ENCODE measurements around the gene LHX1.

The LHX1 gene

GRCh38 chr17:36946726-36947091 is 9.4 kb downstream of the LHX1 start:
- peaks cover 61% of the 10 kb centered on the region for H3K27me3 ChIP-seq (replicated peaks)

GRCh38 chr17:36947922-36948716 is 10.8 kb downstream of the LHX1 start:
- H3K36me3 ChIP-seq (replicated peaks): peaks cover 12% of the 10 kb centered on the region
- peak; percentile 18 for DNase-seq
- peaks cover 46% of the 10 kb centered on the region for H3K27me3 ChIP-seq (replicated peaks)
- in situ Hi-C loops (cut with HindIII; ENCODE audit: low pct_ligation_motif_present, low sequenced_read_pairs): no loop called here
- H3K4me3 ChIP-seq (ENCODE audit: low read depth, low read length): peak overlapping the region; percentile 87
- H3K27ac ChIP-seq: no peak overlapping the region
- TF ChIP-seq CTCF (IDR thresholded peaks at IDR 0.05; ENCODE audit: low read depth, low read length, missing control alignments): no peak

More at GRCh38 chr17:36946726-36947091, 9.4 kb downstream of the LHX1 start:
- in situ Hi-C loops (cut with HindIII; ENCODE audit: low pct_ligation_motif_present, low sequenced_read_pairs): no loop called here
- Histone ChIP-seq H3K27ac (no peak overlapping the region), H3K36me3 (replicated peaks) (peaks cover under 1% of the 10 kb centered on the region), H3K4me3 (ENCODE audit: low read depth, low read length) (no peak overlapping the region)
- TF ChIP-seq CTCF (IDR thresholded peaks at IDR 0.05; ENCODE audit: low read depth, low read length, missing control alignments): no peak
- DNase-seq: no peak

GRCh38 chr17:36948717-36949460 is 11.6 kb downstream of the LHX1 start, which contains the start of gene AATF:
AATF (plus strand) TSS chr17:36948954; CDS start chr17:36949126, 172 bp downstream.
- in situ Hi-C loops (cut with HindIII; ENCODE audit: low pct_ligation_motif_present, low sequenced_read_pairs): no loop called here
- peak within 1 kb of the TSS; percentile 87 for H3K4me3 ChIP-seq (ENCODE audit: low read depth, low read length)
- H3K27me3 ChIP-seq (replicated peaks): peaks cover 41% of the 10 kb centered on the region
- H3K27ac ChIP-seq: peak within 1 kb of the TSS; percentile 69
- TF ChIP-seq CTCF (IDR thresholded peaks at IDR 0.05; ENCODE audit: low read depth, low read length, missing control alignments): no peak
- peaks cover 17% of the 10 kb centered on the region for H3K36me3 ChIP-seq (replicated peaks)
- peak; percentile 93 for DNase-seq

- peak; percentile 15 for TF ChIP-seq CTCF (IDR thresholded peaks at IDR 0.05; ENCODE audit: low read depth, low read length, missing control alignments)
- Histone ChIP-seq H3K36me3 (replicated peaks) (peaks cover 20% of the 10 kb centered on the region), H3K4me3 (ENCODE audit: low read depth, low read length) (peak overlapping the region; percentile 87), H3K27me3 (replicated peaks) (peaks cover 35% of the 10 kb centered on the region), H3K27ac (peak overlapping the region; percentile 69)
- in situ Hi-C loops (cut with HindIII; ENCODE audit: low pct_ligation_motif_present, low sequenced_read_pairs): no loop called here
- DNase-seq: no peak
These were observed 12.2 kb downstream of the LHX1 start for GRCh38 chr17:36949461-36949927.

- Histone ChIP-seq H3K36me3 (replicated peaks) (peaks cover 22% of the 10 kb centered on the region), H3K27me3 (replicated peaks) (peaks cover 30% of the 10 kb centered on the region), H3K4me3 (ENCODE audit: low read depth, low read length) (peak overlapping the region; percentile 87), H3K27ac (no peak overlapping the region)
- TF ChIP-seq CTCF (IDR thresholded peaks at IDR 0.05; ENCODE audit: low read depth, low read length, missing control alignments): no peak
- DNase-seq: no peak
- in situ Hi-C loops (cut with HindIII; ENCODE audit: low pct_ligation_motif_present, low sequenced_read_pairs): no loop called here
These were observed 12.8 kb downstream of the LHX1 start for GRCh38 chr17:36950027-36950426.
